IPS DF 4.7 (cell line): Measurements from ENCODE around the gene CPA1.

ENCODE experiments used
- DNase-seq: peaks from one replicate; pipeline ENCODE4 v3.0.0-alpha.2; 2013; ENCODE audit warnings: low spot score; ENCODE audit errors: extremely low read depth

Gene CPA1

DNA sequence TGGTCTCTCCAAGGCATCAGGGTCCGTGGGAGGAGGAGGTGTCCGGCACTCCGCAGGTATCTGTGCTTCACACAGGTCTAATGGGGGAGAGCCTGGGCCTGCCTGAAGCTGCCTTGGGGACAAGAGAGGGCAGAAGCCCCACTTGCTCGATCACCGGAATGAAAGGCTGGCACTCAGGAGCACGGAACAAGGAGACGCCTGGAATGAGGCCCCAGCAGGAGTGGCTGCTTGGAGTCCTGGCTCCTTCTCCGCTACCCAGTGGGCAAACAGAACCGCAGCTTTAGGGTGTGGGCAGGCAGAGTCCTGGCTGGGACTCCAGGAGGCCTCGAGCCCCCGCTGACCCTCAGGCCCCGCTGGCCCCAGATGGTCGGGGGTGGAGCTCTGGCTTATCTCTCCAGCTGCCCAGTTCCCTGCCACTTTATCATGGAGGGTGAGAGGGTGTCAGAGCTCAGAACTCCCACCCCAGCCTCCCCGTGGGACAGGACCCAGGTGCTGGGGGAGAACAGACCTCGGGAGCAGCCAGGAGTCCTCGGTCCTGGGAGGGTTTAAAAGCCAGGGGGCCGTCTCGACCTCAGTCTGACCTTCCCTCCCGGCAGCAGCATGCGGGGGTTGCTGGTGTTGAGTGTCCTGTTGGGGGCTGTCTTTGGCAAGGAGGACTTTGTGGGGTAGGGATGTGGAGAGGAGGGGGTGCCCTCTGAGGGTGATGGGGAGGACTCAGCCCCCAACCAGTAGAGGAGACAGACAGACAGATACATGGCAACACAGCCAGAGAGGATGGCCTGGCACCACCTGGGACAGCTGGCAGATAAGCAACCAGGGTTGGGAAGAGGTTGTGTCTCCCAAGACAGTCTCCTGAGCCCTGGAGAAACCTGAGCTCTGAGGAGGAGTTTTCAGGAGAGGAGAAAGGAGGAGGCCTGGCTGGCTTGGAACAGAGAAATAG is at the start of gene CPA1:
TSS of gene CPA1 (plus strand) at position 574 of the 940 bp plus-strand sequence. CDS start at position 601, 27 bp downstream.
- DNase-seq: no peak

- no peak for DNase-seq
Observed at GRCh38 chr7:130332259-130333053, 47.8 kb upstream of the CPA1 start.

- no peak for DNase-seq
Observed at GRCh38 chr7:130333832-130334231, 46.5 kb upstream of the CPA1 start.

DNA sequence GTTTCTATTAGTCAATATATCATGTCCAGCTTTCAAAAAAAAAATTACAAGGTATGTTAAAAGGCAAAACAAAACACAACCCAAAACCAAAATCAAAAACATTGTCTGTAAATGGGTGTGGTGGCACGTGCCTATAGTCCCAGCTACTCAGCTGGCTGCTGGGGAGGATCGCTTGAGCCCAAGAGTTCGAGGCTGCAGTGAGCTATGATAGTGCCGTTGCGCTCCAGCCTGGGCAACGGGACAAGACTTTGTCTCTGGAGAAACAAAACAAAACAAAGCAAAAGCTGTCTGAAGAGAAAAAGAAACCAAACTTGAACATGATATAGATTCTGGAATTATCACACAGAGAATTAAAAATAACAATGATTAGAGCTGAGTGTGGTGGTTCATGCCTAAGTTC is 46.0 kb upstream of the CPA1 start:
- DNase-seq: no peak

DNA sequence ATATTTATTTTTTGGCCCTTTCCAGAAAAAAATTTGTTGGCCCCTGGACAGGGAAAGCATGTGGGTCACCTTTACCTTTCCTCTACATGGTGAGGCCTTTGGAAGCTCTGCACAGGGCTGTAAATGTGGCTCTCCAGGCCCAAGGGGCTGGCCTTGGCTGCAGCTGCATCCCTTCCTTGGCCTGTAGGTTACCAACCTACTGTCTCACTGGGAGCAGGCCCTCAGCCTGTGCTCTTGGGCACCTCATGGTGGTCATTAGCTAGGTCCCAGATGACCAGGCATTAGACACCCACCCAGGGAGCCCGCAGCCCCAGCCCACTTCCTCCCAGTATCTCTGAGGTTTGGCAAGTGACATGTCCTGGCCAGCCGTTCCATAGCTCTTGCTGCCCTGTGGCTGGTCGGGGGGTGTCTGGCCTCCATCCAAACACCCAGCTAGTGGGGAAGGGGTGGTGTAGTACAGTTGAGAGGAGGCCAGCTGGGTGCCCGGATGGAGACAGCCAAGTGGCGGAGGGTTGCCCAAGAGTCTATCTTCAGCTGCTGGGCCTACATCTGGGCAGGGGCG is 42.8 kb upstream of the CPA1 start:
- DNase-seq: no peak

GRCh38 chr7:130338233-130338632 is 42.1 kb upstream of the CPA1 start:
- no peak for DNase-seq

DNA sequence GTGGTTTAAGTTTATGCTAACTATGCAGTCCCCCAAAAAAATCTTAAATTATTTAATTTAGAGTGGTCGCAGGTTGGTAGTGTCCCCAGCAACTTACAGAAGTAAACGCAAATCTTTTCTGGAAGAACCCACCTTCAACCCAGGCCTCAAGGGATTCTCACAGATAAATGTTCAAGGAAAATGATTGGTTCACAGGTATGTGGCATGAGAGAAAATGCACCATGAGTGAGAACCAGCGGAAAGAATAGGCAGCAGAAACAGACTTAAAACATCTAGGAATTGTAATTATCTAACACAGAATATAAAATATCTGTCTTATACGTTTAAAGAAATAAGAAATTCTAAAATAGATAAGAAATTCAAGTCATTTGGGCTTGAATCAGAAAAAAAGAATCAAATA is 38.4 kb upstream of the CPA1 start:
- DNase-seq: no peak

DNA sequence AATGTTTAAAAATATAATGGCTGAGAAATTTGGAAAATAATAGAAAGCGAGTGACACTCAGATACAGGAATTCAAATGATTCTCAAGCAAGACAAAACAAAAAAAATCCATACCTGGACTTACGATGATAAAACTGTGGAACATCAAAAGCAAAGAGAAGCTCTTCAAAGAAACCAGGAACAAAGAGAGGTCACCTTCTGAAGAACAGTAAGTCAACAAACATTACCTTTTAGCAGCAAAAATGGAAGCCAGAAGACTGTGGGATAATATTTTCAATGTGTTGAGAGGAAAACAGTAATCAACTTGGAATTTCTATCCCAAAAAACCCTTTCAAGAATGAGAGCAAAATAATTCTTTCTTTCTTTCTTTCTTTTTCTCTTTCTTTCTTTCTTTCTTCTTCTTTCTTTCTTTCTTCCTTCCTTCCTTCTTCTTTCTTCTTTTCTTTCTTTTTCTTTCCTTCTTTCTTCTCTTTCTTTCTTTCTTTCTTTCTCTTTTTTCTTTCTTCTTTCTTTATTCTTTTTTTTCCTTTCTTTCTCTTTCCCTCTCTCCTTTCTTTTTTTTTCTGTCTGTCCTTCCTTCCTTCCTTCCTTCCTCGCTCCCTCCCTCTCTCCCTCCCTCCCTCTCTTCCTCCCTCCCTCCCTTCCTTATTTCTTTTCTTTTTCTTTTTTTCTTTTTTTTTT is 37.5 kb upstream of the CPA1 start:
- DNase-seq: no peak

DNA sequence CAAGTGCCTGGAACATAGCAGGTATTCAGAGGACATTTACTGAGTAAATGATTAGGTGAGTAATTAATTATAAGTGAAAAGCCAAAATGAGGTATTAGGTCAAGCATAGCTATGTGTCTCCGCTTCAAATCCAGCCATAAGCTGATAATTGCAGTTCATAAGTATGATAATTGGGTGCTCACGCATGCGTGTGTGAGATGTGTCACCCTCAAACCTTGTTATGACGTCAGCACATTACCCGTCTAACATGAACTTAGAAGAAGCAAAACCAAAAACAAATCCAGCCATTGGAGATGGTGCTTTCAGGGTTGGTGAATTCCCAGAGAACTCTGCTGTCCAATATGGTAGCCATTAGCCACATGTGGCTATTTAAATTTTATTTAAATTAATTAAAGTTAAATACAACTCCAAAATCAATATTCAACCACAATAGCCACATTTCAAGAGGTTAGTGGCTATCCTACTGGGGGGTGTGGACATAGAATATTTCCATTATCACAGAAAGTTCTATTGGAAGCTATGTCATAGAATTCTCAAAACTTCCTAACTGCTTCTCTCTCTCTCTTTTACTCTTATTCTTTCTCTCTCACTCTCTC is 35.9 kb upstream of the CPA1 start, which contains the start of gene CPA5:
TSS of gene CPA5 (plus strand) at position 546 of the 596 bp plus-strand sequence. CDS start 1,670 bp downstream, outside the sequence.
- DNase-seq: no peak

DNA sequence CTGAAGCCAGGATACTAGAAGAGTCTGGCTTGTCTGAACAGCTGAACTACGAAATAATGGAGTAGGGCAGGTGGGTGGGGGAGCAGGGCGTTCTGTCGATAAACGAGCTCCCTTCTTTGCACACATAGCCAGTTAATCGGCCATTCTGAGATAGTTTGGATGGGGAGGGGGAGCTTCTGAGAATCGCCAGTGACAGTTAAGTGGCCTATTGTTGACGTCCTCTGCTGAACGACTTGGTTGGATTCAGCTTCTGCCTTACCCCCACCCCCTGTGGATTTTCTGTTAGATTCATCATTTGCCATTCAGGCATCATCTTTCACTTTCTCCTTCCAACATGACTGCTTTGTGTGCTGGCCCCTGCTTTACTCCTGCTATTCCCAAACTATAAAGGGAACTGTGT is 35.2 kb upstream of the CPA1 start:
- DNase-seq: no peak

GRCh38 chr7:130345725-130346124 is 34.6 kb upstream of the CPA1 start:
- DNase-seq: no peak

DNA sequence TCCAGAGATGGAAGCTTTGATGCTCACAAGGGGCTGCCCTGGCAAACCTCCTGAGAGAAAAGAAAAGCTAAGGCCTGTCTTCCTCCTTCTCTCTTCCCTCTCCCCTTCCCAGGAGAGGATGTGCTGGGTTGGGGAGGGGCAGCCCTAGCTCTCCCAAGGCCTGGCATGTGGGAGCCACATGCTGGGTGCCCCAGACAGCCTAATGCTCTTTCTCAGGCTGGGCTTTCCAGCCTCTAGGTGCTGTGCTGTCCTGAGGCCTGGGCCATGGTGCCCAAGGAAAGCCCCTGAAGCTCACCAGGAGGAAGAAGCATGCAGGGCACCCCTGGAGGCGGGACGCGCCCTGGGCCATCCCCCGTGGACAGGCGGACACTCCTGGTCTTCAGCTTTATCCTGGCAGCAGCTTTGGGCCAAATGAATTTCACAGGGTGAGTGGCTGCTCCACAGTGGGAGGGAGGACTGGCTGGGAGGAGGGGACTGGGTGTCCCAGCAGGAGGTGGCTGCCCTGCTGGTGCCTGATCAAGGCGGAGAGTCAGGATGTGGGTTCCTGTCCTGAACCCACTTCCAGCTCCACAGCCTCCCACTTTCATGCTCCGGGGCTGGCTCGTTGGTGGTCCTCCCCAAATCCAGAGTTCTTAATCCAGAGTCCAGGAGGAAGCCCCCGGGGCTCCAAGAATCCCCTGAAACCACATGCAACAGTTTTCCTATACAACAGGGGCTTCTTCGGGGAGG is 34.0 kb upstream of the CPA1 start:
- no peak for DNase-seq

DNA sequence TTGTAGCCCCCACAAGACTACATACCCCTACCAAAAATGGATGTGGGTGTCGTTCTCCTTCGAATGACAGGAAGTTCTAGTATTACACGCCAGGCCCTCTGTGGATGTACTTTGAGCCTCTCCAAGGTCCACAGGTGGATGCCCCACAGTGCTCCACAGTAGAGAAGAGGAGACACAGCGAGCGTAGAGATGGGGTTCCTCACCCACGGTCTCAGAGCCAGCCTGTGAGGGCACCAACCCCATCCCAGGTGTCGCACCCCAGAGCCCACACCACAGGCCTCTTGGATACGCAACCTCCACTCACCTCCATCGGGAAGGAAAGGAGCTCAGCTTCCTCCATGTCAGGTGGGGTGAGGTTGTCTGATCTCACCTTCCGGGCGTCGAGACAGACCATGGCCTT is 33.4 kb upstream of the CPA1 start:
- no peak for DNase-seq

- DNase-seq: no peak
Observed at GRCh38 chr7:130349911-130350782, 30.1 kb upstream of the CPA1 start.

DNA sequence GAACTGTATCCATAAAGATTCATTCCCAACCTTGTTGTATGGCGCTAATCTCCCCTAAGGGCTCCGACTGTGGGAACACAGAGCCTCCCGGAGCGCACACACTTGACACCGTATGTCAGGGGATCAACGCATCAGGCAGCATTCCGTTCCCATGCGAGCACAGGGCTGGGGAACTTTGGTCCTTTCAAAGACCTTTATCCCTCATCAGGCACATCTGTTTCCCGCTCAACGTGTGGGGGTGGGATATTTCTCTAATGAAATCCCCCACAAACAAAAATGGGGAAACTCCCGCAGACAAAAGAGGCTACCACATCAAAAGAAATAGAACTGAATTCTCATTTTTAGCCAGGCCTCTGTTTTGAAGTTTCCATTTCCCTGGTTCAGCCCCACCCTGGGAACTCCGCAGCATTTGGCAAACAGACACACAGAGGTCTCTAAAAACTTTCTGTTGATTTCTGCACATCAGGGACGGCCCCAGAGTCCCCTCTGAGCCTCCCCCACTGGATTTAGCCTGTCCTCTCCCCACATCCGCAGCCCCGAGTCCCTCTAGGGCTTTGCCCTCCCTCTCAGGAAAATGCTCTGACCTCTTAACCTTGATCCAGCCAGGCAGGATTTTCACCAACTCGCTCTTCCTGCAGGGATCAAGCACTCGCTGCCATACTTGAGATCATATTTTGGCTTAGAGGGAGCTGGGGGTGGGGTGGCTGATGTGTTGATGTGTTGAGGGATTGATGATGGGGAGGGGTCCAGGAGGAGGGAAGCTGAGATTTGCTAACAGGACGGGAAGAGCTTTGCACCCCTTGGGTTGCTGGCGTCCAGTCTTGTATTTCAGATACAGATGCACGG is 29.1 kb upstream of the CPA1 start:
- no peak for DNase-seq

DNA sequence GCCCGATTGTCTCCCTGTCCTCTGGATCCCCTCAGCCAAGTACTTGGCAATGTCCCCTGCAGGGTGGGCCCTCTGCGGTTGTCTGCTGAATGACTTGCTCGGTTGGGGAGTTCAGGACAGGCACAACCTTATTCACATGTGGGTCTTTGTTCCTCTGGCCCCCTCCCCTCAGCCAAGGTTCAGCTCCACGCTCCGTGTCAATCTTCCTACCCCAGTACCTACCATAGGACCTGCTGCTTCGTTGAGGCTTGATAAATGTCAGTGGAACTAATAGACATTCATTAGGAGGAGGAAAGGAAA is 28.6 kb upstream of the CPA1 start:
- DNase-seq: no peak

GRCh38 chr7:130352194-130353074 is 27.9 kb upstream of the CPA1 start:
- DNase-seq: no peak

GRCh38 chr7:130353196-130353595 is 27.1 kb upstream of the CPA1 start:
- DNase-seq: no peak
